T-helper 22 cell (primary cell): Measurements from ENCODE around the gene CNPY2.
"Not testable (repeated sequence)": the region's sequence is repeated elsewhere in the genome, so short reads cannot be mapped to it uniquely, and the experiment has no call there.

Source experiments
- DNase-seq: peaks from one replicate; pipeline ENCODE4 v3.0.0-alpha.2; 2020; ENCODE audit warnings: low read depth

The CNPY2 gene

GRCh38 chr12:56298828-56299227, 17.0 kb downstream of the CNPY2 start:
- DNase-seq = no peak

GRCh38 chr12:56297400-56297799, 18.4 kb downstream of the CNPY2 start:
- no peak for DNase-seq

GRCh38 chr12:56296295-56296694, 19.5 kb downstream of the CNPY2 start:
- DNase-seq = no peak

- DNase-seq = no peak
These were observed 22.0 kb downstream of the CNPY2 start for GRCh38 chr12:56293795-56294194.

GRCh38 chr12:56288705-56289387, 26.9 kb downstream of the CNPY2 start:
- no peak for DNase-seq

- no peak for DNase-seq
These were observed 29.6 kb downstream of the CNPY2 start for GRCh38 chr12:56286044-56286830.

GRCh38 chr12:56284263-56284662, 31.5 kb downstream of the CNPY2 start:
- not testable (repeated sequence) for DNase-seq

- DNase-seq = no peak
These were observed 33.2 kb downstream of the CNPY2 start for GRCh38 chr12:56282579-56282978.

GRCh38 chr12:56282030-56282429, 33.8 kb downstream of the CNPY2 start:
- DNase-seq = no peak

GRCh38 chr12:56280849-56281248, 34.9 kb downstream of the CNPY2 start:
- DNase-seq = no peak

GRCh38 chr12:56278905-56279304, 36.9 kb downstream of the CNPY2 start:
- no peak for DNase-seq

- DNase-seq = no peak
These were observed 41.5 kb downstream of the CNPY2 start for GRCh38 chr12:56274299-56274698.

GRCh38 chr12:56272468-56272867, 43.3 kb downstream of the CNPY2 start:
- not testable (repeated sequence) for DNase-seq

GRCh38 chr12:56271031-56271430, 44.8 kb downstream of the CNPY2 start:
- DNase-seq = no peak

GRCh38 chr12:56267443-56268071, 48.2 kb downstream of the CNPY2 start:
- no peak for DNase-seq

GRCh38 chr12:56266693-56267442, 48.9 kb downstream of the CNPY2 start, which contains the start of gene COQ10A:
COQ10A (plus strand) TSS chr12:56266942; CDS start chr12:56267119, 177 bp downstream.
- peak; percentile 89 for DNase-seq

GRCh38 chr12:56266068-56266692, 49.6 kb downstream of the CNPY2 start:
- DNase-seq = not testable (repeated sequence)

GRCh38 chr12:56262955-56263354, 52.8 kb downstream of the CNPY2 start:
- not testable (repeated sequence) for DNase-seq

- no peak for DNase-seq
These were observed 54.1 kb downstream of the CNPY2 start for GRCh38 chr12:56261503-56262232.

GRCh38 chr12:56260921-56261320, 54.9 kb downstream of the CNPY2 start:
- no peak for DNase-seq

- DNase-seq = no peak
These were observed 55.4 kb downstream of the CNPY2 start for GRCh38 chr12:56260380-56260779.
